ENCODE data around the gene FAM200A.

DNA sequence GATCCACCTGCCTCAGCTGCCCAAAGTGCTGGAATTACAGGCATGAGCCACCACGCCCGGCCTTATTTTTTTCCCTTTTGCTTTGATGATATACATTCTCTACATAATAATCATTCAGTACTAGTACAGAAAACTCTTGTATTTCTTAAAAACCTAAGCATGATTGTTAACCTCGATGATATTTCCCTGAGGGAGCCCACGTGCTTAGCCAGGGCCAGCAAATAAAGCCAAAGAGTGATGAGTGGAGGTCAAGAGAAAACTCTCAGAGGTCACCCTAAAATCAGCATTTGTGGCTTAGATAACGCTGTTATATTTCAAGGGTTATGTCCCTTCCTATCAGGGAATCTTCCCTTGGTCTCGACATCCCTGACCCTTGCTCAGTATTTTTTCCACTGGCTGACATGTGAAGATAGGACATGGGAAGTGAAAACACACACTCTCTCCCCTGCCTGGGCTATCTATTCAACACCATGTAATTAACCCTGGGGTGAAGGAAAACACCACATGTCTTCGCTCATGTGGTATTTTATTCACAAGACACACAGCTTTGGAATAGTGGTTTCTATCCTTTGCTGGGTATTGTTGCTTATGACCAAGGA is 12.6 kb downstream of the FAM200A start:
- TF ChIP-seq EZH2 (optimal IDR thresholded peaks at IDR 0.05; ENCODE audit: low read depth, low read length): no peak
- TF ChIP-seq, protein P1, sequence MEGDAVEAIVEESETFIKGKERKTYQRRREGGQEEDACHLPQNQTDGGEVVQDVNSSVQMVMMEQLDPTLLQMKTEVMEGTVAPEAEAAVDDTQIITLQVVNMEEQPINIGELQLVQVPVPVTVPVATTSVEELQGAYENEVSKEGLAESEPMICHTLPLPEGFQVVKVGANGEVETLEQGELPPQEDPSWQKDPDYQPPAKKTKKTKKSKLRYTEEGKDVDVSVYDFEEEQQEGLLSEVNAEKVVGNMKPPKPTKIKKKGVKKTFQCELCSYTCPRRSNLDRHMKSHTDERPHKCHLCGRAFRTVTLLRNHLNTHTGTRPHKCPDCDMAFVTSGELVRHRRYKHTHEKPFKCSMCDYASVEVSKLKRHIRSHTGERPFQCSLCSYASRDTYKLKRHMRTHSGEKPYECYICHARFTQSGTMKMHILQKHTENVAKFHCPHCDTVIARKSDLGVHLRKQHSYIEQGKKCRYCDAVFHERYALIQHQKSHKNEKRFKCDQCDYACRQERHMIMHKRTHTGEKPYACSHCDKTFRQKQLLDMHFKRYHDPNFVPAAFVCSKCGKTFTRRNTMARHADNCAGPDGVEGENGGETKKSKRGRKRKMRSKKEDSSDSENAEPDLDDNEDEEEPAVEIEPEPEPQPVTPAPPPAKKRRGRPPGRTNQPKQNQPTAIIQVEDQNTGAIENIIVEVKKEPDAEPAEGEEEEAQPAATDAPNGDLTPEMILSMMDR (IDR thresholded peaks at IDR 0.05; ENCODE audit: low read length): no peak

Measured in MM.1S (cell line).